GM18519 (cell line): Measurements from ENCODE around the gene TNIK.
"Not testable (repeated sequence)": the region's sequence is repeated elsewhere in the genome, so short reads cannot be mapped to it uniquely, and the experiment has no call there.

ENCODE experiments used
- ATAC-seq: cut with Tn5 transposase; IDR thresholded peaks from one replicate; pipeline ENCODE4 v1.9.1; 2021; ENCODE audit warnings: mild to moderate bottlenecking, moderate library complexity; ENCODE audit not compliant: unreplicated experiment, low FRiP score

TNIK gene

DNA sequence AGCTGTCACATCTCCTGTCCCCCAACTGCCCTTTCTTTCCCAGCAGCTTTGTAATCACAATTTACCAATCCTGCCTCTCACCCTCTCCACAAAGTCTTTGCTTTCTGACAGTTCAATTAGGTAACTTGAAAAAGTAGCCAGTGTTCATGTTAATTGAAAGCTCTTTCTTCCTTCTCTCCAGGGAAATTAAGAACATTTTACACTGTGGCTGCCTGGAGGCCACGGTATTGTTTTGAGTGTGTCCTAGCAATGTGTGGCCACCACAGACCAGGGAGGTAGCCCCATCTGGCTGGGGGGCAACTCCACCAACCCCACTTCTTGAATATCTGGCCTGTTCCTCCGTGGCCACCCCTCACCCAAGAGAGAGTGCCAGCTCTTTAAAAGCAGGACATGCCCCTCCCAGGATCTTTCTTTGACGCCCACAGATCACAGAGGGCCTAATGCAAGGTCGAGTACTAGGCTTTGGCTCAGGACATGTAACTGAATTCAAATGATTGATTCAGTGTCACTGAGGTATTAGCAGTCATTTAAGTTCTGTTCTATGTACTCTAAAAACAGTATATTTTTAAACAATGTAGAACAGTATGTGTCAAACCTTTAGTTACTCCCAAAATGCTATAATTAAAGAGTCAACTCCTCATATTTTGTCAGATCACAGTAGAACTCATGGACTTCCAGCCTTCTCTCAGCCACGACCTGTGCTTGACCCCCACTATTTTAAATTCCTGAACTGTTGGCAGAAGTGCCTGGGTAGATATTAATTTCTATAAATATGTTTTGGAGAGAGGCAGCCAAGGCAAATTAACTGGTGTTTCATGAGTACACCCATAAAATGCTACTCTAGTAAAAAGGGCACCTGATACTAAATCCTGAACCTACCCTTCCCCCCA is 164.5 kb downstream of the TNIK start:
- ATAC-seq = no peak

DNA sequence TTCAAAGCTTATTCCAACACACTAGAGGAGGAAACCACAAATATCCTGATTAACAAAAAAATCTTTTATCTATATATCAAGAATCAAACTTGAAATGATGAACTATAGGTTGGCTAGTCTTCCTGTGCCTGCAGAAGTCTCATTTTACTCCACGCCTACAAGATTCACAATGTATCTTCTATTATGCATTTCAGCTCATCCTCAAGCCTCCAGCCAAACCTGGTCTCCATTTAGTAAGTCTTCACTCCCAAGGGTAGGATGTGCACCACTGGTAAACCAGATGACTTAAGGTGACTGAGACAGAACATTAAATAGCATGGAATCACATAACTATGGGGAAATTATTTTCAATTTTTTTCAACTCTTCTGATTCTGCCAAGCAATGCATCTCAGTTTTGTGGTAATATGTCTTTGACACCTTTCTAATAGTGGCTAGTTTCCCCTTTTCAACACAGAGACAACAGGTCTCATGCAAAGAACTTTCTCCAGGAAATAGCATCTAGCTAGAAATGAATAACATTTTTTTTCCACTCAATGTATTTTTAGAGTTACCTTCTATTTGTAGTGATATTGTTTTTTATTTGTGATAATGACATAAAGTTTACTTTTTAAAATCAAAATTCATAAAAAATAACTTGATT is 166.9 kb downstream of the TNIK start:
- ATAC-seq = no peak

DNA sequence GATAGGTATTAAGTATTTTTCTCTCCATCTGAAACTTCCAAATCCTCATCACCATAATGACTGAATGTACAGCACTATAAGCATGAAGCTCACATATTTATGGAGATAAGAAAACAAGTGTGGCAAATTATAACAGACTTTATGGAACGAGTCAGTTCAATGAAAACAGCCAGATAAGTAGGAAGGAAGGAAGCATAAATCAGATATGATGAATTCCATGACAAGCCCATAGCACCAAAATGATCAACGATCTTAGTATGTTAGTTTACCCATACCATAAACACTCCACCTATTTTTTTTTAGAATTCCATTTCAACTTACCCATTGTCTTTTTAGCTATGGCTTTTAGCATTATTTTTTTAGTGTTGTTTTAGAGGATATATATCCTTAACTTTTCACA is 169.5 kb downstream of the TNIK start:
- ATAC-seq = no peak

DNA sequence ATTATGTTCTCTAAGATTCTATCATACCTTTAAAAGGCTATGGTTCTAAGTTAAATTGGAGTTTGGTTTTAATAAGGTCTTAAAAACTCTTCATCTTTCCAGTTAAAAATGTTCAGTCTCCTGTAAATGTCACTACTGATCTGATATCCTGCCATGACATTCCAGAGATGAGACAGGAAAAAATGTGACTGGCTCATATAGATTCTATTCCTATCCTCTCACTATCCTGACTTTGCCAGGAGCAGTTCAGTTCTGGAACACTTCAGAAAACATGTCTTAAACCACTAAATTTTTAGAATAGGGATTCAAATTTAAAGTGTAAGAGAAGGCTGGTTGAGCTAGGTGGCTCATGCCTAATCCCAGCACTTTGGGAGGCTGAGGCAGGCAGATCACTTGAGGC is 170.9 kb downstream of the TNIK start:
- ATAC-seq = no peak

DNA sequence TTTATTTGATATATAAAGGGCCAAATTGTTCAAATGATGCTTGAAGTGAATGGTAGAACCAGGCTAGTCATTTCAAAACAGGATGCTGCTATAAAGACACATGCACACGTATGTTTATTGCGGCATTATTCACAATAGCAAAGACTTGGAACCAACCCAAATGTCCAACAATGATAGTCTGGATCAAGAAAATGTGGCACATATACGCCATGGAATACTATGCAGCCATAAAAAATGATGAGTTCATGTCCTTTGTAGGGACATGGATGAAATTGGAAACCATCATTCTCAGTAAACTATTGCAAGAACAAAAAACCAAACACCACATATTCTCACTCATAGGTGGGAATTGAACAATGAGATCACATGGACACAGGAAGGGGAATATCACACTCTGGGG is 172.4 kb downstream of the TNIK start:
- ATAC-seq = not testable (repeated sequence)

DNA sequence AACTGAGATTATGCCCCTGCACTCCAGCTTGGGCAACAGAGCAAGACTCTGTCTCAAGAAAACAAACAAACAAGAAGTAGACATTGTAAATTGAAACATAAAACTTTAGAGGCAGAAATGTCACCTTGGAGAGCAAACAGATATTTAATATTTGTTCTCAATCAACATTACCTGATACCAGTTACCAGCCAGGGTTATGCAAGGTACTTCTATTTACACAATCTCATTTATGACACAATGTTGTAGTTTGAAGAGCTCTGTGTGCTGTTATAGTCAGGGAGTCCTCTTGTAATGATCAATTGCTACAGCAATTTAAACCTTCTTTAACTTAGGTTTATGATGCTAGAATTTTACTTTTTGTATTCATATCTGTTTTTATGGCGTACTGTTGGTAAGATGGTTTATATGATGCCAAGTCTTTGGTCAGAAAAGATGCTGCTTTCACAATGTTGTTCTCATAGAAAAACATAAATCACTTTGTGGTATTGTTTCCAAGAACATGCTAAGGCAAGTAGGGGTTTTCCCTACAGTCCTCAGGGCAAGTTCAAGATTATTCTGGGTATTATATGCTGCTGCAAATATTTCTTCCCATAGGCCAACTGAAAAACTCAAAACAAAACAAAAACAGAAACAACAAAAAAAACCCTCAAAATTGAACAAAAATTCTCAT is 173.5 kb downstream of the TNIK start:
- ATAC-seq = peak; percentile 39

DNA sequence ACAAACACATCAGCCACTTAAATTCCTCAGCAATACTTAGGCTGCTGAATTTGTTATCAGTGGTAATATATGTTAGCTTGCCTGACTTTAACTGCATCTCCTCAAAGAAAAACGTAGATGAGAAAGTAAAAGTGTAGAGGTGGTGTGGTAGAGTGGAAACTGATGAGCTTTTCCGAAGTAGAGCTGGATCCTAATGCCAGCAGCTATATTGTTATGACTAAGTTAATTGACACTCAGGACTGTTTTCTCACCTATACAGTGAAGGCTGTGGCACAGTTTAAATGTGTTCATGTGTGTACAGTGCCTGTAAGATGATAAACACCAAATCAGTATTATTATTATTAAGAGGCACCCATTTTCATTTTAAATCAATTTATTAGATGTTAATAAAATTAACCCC is 174.9 kb downstream of the TNIK start:
- ATAC-seq = peak; percentile 35

DNA sequence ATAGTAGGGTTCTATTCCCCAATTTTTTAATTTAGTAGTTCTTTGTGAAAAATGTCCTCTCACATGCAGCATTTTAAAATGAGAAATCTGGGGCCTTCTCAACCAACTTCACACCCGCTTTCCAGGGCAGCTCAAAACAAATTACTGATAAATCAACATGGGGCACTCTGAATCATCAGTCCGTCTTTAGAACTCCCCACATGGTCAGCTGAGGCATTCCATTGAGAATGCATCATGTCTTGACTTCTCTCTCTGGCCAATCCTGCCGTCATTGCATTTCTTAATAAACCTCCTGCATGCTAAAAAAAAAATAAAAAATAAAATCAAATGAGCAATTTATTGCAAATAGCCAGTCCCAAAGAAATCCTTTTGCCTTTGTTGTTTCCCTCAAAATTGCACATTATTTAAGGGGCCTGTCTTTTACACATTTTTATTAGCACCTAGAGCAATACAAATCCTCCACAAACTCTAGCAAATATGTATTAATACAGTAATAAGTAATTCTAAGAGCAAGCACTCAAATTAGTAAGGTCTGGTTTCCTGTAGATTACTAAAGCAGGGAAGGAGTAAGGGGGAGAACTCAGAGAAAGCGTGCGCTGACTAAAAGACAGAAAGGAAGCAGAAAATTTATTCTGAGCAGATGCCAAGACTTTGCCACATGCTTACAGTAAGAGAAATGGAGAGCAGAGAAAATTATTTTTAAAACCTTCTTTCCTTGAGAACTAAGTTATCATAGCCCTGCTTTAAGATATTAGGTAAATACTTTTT is 175.7 kb downstream of the TNIK start:
- ATAC-seq = peak; percentile 43

DNA sequence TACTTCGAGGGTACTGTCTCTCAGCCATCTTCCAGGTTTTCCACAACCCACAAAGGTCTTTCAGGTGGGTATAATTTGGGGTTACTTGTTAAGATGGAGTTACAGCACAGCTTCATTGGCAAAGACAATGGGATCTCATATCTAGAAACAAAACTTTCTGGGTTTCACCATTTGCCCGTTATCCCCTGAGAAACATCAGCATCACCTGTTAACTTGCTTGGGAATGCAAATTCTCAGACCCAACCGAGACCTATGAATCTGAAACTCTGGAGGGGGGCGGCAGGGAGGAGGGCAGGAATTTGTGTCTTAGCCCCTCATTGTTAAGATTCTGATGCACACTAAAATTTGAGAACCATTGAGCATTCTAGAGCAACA is 176.4 kb downstream of the TNIK start:
- ATAC-seq = no peak

DNA sequence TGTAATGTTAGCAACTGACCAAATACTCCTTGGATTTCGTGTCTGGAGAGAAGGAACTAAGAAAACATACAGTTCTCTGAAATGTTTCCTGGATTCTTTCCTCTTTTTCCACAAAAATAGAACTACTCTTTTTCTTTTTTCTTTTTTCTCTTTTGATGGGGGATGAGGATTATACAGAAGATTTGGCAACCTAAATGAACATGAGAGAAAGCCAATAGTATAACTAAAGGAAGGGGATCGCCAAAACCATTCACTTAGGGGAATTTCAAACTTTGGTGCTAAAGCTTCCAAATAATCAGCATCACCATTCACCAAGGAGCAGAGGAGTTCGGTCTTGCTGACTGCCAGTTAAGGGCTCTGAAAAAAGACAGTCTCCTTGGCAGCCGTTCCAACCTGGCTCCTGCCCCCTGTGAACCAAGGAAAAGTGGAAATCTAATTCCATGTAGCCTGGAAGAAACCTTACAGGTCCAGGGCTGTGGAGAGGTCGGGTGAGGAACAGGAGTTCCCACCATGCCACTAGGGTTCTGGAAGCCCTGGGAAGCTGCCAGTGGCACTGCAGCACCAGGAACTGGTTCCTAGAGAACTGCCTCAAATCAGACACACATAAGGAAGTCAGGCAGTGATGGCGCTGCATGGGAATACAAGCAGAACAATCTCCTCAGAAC is 176.9 kb downstream of the TNIK start:
- no peak for ATAC-seq

DNA sequence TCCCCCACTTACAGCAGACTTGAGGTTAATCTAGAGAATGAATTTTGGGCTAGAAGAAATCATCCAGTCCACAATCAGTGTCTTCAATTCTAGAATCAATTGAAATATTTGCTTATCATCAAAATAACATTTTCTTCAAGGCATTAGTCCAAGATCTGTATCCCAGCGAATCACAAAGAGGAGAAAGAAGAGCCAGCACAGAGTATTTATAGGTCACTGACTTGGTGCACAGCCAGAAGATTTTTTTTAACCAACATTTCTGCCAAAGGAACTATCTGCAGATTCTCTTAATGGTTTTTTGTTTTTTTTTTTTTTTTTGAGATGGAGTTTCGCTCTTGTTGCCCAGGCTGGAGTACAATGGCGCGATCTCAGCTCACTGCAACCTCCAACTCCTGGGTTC is 178.2 kb downstream of the TNIK start:
- no peak for ATAC-seq

DNA sequence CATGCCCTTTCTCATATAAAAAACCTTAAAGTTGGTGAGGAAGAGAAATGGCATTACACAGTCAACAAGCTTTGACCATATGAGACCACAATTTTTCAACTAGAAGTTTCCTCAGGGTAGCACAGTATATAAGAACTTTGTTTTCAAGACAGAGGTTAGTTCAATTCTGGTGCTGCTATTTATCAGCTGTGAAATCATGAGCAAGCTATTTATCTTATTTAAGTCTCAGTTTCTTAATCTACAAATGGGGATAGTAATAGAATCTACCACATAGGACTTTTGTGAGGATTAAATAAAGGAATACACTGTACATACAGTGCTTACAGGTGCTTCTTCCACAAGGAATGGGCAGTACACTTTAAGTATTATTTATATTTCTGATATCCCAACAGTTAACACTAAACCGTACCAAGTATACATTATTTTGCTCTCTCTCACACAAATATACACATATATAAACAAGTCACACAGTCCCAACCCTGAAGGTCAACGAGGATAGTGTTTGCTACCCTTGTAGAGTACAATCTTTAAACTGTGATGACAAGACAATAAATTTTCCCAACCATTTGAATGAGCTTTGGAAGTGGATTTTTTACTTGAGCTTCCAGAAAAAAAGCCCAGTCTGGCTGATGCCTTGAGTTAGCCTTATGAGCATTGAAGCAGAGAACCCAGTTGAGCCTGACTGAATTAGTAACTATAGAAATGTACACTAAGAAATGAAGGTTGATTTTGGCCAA is 178.8 kb downstream of the TNIK start:
- ATAC-seq = no peak

DNA sequence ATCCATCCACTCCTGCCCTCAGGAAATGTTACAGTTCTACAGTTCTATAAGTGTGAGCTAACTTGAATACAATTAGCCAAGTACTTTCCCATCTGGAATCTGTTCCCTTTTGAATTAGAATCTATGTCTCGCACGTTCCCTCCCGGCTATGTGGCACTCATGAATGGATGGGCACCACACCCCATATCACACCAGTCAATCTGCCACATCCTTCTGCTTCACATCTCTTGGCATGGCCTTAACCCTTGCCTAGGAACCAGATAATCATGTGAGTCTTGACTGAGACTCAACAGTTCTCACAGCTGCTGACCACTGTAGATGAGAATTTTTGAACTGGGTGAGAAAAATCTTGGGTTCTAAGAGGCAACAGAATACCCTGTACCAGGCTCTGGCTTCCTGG is 180.2 kb downstream of the TNIK start:
- ATAC-seq = no peak

DNA sequence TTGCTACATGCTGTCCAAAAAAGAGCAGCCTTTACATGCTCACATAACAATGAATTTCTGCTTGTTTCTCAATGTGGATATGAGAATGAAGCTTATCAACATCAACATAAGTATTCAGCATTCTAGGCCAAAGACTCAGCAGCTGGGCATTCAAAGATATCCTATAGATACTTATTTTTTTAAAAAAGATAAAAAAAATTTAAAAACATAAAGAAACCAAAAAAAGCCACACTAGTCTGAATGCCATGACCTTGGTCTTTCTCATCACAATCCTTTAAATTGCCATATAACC is 182.0 kb downstream of the TNIK start:
- ATAC-seq = no peak

DNA sequence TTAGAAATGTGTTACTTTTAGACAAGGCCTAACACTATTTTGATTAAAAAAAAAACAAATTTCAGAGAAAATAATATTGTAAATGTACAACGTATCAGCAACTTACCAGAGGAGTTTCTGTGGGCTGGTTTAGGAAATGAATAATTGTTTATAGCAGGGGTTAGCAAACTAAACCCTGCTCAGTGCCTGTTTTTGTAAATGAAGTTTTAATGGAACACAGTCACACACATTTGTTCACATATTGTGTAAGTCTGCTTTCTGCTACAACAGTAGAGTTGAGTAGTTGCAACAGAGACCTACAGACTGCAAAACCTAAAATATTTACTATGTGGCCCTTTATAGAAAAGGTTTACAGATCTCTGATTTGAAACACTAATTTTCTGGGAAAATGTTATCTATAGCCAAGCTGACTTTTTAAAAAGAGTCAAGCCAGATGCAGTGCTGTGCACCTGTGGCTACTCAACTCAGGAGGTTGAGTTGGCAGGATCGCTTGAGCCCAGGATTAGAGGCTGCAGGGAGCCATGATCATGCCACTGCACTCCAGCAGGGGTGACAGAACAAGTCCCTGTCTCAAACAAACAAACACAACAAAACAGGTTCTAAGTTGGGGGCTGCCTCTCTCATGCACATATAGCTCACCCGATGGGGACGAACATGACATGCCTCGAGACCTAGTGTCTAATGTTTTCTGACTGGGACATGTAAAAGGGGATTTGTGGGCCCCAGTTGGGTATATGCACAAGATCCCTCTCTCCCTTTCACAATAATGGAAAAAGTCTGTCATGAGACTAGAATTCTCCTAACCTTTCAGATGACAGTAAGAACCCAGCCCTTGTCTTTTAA is 182.5 kb downstream of the TNIK start:
- no peak for ATAC-seq

DNA sequence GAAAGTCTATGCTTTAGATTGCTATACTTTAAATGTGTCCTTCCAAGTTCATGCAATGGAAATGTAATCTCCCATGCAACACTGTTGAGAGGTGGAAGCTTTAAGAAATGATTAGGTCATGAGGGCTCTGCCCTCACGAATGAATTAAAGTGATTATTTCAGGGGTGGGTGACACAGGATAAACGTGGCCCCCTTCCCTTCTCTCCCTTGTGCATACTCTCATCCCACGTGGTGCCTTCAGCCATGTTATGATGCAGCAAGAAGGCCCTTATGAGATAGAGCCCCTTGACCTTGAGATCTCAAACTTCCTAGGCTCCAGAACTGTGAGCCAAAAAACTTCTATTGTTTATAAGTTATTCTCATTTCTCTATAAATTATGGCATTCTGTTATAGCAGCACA is 183.3 kb downstream of the TNIK start:
- no peak for ATAC-seq

DNA sequence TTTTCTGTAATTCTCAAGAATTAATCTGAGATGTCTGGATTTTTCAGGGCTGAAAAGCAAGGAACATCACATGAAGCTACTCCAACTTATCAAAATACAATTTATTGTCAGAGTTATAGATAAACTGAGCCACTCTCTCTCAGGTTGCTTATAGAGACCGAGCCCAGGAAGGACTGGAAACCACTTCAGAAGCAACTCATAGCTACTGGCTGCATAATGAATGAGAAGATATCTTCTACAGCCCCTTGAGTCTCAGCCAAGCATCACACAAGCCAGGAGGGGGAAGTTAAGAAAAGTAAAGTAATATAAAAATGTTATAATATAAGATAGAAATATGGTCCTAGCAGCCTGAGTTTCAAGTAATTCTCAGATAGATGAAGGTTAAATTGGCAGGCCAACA is 186.0 kb downstream of the TNIK start:
- ATAC-seq = no peak

DNA sequence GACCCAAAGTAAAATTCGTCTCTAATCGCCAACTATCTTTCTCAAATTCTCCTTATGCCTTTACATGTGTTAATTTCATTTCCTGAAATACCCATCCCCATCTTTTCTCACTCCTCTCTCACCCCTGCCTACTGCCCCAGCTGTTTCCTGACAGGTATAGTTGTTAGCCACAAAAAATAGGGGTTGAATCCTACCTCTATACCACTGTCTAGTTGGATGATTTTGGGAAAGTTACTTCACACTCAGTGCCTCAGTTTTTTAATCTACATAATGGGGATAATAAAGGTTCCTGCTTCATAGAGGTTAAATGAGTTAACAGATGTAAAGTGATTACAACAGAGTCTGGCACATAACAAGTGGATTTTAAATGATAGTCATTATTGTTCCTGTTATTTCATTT is 189.7 kb downstream of the TNIK start:
- ATAC-seq = no peak

DNA sequence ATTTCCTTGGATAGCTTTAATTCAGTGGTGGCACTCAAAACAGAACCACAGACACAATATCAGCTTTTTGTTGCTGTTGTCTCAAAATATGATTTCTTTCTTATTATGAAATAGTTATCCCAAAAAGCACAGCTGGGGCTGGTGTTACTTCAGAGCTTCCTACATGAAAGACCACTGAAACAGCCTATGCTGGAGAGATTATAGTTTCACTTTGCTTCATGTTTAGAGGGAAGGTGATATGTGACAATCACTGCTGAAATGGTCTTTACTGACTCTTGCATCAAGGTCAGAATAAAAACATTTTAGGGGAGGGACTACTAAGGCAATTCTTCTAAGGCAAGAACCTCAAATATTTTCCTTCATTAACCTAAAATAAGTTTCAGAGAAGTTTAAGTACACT is 190.7 kb downstream of the TNIK start:
- ATAC-seq = no peak
